T-helper 1 cell (primary cell): ENCODE measurements around the gene ING4.

Experiments
- DNase-seq, 5 donors: peaks; one replicate each; pipeline ENCODE4 v3.0.0-alpha.2; 2012 to 2020

Gene ING4

DNA sequence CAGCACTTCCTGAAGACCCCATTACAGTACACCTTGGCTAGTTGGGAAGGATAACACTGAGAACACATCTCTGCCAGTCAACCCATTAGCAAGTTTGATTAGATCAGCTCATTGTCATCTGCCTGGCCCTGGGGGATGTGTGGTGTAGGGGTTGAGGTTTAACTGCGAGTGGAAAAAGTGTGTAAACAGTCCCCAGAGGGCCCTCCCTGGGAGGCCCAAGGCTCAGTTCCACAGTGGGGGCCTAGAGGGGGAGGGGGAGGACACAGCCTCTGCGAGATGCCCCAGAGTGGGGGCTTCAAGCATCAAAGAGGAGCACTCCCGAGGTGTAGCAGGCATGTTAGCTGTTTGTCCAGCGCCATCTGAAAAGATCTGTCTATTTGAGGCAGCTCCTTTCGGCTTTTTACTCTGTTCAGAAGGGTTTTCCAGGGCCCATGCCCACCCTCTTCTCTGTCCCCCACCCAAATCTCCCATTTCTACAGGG lies 27.5 kb downstream of the ING4 start:
- peak in 2 of 5 donors; percentile 26 to 57 for DNase-seq

- DNase-seq, result peak in 3 of 5 donors; percentile 22 to 76 (median 43)
Observed at GRCh38 chr12:6632026-6632983, 30.6 kb downstream of the ING4 start.

DNA sequence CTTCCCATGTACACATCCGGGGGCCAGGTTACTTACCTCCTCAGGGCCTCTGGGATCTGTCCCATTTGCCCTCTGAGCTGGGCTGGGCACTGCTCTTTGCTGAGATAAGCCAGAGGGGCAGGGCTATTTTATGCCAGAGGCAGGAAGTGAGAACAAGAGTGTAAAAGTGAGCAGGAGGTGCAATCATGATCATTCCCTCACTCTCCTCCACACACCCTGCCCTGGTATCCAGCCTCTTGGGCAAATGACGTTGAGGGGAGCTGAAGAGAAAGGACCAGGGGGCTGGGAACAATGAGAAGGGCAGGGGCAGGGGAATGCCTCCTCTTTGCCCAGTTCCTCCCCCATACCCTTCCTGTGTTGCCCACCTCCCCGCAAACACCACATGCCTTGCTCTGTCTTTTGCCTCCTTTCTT lies 31.4 kb downstream of the ING4 start:
- peak in 1 of 5 donors; percentile 37 for DNase-seq

DNA sequence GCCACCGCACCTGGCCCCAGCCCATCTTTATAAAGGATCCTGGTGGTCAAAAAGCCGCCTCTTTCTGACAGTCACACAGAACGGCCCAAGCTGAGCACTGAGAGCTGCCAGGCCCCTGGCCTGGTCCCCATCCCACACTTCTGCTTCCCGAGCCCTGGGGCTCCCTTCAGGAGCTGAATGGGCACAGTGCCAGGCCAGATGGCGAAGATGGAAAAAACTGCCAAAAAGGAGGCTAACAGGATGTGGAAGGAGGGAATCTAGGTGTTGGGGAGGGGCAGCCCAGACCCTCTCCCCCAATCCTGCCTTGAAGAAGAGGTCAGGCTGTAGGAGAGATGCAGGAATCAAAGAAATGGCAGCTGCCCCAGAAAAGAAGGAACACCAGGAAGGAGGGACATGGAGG lies 32.2 kb downstream of the ING4 start:
- no peak for DNase-seq

DNA sequence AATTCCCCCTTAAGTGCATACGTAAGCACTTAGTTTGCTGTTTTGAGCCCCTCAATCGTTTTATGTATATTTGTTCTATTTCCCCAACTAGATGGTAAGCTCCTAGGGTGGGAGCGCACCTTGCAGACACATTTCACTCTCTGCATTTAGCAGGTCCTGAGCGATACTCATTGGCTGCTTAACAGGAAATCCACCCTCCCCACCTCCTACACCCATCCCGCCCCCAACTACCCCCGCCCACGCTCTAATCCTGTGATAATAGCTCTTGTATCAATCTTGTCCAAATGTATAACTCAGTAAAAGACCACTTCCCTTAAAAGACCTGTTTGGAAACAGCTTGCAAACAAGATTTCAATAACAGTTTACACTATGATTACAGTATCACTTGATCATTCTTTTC lies 35.3 kb downstream of the ING4 start:
- DNase-seq, result peak in 3 of 5 donors; percentile 37 to 57 (median 49)

DNA sequence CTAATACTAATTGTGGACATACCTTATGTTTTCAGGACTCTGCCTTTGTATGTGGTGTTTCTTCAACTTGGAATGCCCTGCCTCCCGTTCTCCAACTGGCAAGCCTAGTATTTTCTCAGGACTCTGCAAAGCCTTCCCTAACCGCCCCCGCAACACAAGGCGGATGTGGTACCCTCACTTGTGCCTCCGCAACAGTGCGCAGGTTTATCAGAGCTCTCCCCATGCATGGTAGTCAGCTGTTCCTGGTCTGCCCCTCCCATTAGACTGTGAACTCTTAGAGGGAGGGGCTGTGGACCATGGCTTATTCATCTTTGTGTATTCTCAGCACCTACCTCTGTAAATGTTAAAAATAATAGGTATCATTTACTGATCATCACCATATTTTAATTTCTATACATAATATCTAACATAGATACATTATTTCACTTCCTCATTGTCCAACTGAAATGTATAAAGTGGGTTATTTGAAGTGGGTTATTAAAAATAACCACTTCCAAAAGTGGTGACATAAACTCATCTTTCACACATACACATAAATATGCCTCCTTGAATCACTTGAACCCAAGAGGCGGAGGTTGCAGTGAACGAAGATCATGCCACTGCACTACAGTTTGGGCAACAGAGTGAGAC lies 36.1 kb downstream of the ING4 start:
- DNase-seq, result no peak

DNA sequence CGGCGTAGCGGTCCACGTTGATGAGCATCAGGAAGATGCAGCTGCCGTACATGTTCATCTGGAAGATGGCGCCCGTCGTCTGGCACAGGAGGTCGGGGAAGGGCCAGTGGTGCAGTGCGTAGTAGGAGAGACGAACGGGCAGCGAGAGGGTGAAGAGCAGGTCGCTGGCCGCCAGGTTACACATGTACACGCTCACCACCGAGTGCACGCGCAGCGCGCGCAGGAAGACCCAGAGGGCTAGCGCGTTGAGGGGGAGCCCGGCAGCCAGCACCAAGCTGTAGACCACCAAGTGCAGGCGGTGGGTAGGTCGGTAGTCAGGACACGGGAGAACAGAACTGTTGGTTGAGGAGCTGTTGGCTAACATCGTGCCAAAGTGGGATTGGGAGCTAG lies 42.0 kb downstream of the ING4 start:
- no peak for DNase-seq

DNA sequence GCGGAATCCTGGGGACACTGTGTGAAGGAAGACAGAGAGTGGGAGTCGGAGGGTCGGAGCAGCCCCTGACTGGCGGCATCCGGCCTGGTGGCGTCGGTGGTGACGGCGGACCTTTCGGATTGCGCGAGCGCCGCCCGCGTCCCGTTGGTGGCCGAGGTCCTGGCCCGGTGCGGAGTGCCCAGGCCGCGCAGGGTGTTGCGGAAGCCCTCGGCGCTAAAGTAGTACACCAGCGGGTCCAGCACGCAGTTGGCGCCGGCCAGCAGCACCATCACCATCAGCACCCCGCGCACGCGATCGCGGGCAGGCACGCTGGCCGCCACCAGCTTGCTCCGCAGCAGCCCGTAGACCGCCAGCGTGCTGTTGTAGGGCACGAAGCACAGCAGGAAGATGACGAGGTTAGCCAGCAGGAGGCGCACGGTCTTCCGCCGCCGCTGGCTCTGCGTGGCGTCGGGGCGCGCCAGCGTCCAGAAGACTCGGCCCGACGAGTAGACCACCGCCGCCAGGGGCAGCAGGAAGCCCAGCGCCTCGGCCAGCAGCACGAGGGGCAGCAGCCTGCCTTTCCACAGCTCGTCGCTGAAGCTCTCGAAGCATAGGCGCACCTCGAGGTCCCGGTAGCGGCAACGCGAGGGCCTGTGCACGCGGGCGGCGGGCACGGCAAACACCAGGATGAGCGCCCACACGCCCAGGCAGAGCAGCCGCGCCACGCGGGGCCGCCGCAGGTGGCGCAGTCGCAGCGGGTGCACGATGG lies 42.6 kb downstream of the ING4 start:
- DNase-seq, result peak in 3 of 5 donors; percentile 21 to 59 (median 48)

DNA sequence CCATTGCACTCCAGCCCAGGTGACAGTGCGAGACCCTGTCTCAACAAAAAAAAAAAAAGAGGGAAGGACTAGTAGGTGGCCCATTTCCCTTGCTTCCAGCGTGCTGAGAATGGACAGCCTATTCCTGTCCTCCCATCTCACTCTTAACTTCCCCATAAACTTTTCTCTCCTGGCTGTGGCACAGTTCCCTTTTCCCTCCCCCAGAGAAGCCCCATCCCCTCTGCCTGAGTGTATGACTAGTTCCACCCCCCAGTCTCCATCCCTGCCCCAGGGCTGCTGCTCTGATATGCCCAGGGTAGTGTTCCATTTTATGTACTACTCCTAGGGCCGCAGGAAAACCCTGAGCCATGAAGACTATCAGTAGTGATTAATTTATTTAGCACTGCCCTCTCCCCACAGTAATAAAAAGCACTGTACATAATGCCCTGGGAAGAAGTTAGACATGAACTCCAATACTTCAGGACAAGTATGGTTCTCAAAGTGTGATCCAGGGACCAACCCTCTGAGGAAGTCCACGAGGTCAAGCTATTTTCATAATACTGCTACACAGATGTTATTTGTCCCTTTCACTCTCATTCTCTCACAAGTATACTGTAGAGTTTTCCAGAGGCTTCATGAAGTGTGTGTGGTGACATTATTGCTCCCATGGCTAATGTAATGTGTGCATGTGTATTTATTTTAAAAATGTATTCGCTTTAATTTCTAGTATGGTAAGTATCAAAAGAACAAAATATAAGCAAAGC lies 44.3 kb downstream of the ING4 start:
- no peak for DNase-seq

DNA sequence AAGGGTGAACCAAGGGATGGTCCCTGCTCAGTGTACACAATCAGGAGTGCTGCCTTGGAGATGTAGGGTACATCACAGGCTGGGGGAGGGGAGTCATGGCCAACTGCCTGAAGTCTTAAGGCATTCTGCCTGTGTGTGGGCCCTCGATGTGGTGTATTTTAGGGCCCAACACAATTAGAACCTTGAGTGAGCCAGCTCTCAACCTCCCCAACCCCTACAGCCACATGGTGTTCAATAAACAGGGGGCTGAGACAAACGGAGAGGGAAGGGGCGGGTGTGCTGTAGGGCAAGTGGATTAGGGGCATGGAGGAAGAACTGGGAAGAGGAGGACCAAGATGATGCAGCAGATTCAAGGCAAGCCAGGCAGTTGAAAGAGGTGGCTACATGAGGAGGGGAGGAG lies 47.1 kb downstream of the ING4 start:
- DNase-seq, result no peak

DNA sequence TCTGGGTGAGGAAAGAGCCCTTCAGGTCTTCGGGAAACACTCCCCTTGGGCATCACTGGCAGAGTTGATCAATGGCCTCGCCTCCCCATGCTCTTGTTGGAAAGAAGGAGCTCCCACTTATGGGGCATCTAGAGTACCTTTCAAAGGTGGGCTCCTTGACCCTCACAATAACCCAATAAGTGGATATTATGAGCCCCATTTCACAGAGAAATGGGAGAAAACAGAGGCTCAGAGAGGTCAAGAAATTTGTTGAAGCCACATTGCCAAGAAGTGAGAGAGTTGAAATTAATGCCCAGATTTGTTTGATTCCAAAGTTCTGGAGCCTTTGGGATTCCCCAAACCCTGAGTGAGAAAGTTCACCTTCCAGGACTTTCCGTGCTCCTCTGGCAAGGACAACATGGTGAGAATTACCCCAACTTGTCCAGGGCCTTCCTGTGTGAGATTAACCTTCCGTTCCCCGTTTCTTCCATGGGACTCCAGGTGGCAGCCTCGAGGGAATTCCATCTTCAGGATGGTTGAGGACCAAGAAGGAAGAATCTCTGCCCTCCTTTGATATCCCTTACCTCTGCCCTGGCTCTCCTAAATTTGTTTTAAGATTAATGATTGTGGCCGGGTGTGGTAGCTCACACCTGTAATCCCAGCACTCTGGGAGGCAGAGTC lies 48.3 kb downstream of the ING4 start:
- no peak for DNase-seq

DNA sequence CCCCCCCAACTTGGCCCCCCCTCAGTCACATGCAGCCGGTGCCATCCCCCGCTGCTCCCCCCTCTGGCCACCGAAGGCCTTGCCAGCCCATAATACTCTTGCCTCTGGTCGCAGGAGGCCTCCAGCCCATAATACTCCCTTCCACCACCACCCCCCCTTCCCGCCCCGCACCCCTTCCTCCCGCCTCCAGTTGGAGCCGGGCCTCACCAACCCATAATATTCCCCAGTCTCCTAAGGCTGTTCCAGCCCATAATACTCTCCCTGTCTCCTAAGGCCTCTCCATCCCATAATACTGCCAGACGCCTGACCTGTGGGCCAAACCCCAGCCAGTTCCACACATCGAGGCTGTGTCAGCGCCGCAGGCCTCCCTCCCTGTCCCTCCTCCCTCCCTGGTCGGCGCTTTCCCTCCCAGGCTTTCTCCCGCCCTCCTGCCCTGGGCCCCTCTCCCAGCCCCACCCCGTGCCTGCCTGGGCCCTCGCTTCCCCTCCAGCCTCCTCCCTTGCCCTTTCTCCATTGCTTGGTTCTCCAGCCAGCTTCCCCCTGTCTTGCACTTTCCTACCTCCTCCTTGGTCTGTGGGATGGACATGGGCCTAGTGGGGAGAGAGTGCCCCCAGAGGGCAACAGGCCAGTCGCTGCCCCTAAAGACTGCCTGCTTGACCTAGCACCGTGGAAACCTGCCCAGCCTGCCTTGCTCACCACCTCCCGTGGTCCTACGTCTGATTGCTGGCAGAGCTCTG lies 49.0 kb downstream of the ING4 start:
- peak in 4 of 5 donors; percentile 22 to 54 (median 46) for DNase-seq

DNA sequence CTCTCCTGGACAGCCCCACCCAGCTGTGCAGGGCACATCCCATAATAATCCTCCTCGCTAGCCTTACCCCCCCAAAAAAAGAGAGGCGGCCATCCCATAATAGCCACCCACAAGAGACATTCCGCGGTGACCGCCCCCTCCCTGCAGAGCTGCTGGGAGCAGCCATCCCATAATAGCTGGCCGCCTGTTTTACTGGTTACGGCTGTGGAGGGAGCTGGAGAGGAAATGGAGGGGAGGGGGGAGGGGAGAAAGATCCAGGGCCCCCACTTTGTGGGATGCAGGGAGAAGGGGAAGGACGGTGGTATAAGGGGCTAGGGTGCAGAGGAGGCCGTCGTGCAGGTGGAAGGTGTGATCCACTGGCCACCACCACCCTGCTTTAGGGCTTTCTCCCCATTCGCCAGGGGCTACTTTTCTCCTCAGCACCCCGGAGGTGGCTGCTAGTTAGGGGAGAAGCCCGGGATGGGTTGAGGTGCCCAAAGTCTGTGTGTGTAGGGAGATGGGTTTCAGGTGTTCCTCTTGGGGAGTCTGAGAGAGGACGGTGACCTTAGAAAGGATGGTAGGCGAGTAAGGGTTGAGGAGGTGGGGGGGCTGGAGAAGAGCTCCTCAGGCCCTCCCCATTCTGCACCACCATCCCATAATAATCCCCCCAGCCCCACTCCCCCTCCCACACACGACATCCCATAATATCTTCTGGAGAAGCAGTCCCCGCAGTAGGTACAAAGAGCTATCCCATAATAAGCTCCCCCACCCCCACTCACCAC lies 49.7 kb downstream of the ING4 start:
- peak in 1 of 5 donors; percentile 54 for DNase-seq

DNA sequence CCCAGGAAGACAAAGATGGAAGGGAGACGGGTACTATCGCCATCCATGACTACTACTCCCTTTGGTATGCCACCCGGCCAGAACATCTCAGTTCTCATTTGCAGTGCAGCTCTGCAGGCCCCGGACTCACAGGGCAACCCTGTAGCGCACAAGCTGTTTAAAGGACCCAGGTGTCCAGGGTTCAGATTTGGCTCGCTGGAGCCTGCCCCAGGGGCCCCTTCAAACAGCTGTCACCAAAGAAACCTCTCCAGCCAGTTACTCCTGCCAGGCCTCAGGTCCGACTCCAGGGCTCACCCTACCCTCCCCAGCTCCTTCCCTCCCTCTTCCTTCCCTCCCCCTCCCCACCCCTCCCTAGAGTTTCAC lies 50.3 kb downstream of the ING4 start:
- DNase-seq, result no peak

DNA sequence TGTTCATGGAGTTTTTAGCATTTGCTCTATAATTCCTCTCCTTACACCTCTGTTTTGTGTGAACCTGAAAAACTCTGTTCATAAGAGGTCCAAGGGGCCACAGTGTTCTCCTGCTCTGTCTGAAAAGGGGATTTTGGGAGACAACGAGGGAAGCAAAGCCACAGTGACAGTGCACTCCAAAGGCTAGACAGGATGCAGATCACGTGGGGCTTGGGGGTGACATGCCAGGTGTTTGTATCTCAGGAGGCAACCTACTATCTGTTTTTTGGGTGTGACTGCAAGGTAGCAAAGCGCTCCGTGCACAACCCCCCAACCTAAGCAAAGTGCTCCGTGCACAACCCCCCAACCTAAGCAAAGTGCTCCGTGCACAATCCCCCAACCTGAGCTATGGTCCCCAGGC lies 50.7 kb downstream of the ING4 start:
- peak in 3 of 5 donors; percentile 29 to 49 (median 32) for DNase-seq

GRCh38 chr12:6608592-6609281 lies 54.2 kb downstream of the ING4 start:
- DNase-seq, result peak in 2 of 5 donors; percentile 15 to 31

DNA sequence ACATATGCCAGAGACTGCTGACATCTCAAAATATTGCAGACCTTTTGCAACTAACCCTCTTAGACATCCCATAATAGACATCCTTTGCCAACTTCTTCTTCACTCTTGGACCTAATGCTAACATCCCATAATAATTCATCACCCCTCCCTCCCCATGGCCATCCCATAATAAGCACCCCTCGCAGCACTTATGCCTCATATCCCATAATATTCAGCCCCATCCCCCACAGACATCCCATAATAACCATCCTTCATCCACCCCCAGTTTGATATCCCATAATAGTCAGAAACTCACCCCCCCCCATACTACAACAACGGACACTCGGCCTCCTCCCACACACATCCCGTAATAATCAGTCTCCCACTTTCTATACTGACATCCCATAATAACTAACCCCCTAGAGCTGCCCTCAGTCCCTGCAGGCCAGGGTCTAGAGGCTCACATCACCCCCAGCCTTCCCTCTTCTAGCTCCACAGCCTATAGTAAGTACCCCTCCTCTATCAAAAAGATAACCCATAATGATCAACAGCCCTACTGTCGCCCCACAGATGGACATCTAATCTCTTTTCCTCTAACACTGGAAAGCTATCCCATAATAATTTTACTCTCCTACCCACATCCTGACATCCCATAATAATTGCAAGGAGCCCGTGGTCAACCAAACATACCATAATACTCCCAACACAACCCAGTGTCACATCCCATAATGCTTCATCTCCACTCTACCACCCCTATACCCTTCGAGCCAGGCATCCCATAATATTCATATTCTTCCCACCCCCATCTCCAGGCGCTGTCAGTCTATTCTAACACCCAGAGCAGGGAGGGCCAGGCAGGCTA lies 54.9 kb downstream of the ING4 start:
- DNase-seq, result peak; percentile 44 to 79 (median 63)

DNA sequence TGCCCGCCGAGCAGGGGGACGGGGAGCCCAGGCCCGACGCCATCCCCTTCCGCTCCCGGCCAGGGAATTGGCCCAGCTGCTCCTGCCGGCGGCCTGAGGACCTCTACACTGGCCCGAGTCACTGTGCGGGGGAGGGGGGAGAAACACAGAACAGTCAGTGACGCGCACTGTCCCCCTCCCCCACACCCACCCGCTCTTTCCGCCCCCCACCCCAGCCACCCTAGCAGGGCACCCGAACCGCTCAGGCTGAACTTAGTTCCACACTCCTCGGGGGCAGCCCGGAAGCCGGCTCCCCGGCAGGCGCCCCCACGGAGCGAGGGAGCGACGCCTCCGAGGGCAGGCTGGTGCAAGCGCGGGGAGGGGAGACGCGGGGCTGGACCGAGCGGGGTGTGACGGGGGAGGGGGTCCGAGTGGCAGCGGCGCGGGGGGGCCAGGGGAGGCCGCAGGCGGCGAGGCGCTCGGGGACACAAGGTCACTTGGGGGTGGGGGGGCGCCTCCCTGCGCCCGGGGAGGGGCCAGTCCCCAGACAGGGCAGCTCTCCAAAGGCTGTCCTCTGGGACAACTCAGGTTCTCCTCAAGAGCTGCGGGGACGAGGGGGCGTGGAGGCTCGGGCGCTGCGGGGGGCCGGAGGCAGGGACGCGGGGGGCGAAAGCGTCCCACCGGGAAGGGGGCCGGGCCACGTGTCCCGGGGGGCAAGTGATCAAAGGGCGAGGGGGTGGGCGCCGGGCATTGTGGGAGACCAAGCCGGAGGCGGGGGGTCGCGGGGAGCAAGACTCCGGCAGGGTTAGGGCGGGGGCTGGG lies 56.4 kb downstream of the ING4 start:
- peak; percentile 44 to 62 (median 51) for DNase-seq
